ENCODE results near the gene INPP5D. TPM values are rescaled to one million over a fixed set of nuclear protein-coding genes. Genes with fewer than 3 reads are reported as not detected.
A peak's percentile ranks its signal among the peaks of the same experiment; 100 is the strongest.

Gene INPP5D
- total RNA-seq, 4 donors from 2014 or later: 6.5 to 18.7 (median 11.5) TPM

DNA sequence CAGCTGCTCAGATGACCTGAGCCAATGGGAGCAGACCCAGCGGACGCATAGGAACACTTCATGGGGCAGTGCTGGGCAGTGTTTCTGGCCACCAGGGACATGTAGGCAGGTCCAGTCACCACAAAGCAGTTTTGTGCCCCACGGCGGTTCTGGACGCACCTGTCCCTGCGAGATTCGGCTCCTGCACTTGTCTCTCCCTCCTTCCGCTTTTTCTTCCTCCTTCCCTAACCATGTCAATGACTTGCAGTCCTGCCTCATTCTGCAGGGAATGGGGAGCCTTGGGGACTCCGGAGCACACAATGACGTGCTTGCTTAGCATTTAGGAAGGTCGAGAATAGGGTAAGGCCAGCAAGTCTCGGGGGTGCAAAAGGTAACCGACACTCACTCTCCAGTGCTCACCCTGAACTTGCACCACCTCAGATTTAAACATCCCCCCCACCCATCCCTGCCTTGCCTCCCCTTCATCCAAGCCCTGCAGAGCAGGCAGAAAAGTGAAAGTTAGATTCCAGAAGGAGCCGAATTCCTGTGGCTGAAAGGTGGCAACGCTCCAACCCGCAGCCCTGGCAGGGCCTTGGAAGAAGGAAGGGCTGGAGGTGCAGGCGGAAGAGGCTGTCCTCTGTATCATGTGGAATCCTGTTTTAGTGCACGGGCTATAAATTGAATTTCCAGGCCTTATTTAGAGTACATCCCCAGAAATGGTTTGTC lies 150.9 kb downstream of the INPP5D start:
- TF ChIP-seq POLR2AphosphoS5 (IDR thresholded peaks at IDR 0.05) (no peak), EP300 (IDR thresholded peaks at IDR 0.05) (no peak), POLR2A (IDR thresholded peaks at IDR 0.05) (no peak)
- TF ChIP-seq, protein P1, sequence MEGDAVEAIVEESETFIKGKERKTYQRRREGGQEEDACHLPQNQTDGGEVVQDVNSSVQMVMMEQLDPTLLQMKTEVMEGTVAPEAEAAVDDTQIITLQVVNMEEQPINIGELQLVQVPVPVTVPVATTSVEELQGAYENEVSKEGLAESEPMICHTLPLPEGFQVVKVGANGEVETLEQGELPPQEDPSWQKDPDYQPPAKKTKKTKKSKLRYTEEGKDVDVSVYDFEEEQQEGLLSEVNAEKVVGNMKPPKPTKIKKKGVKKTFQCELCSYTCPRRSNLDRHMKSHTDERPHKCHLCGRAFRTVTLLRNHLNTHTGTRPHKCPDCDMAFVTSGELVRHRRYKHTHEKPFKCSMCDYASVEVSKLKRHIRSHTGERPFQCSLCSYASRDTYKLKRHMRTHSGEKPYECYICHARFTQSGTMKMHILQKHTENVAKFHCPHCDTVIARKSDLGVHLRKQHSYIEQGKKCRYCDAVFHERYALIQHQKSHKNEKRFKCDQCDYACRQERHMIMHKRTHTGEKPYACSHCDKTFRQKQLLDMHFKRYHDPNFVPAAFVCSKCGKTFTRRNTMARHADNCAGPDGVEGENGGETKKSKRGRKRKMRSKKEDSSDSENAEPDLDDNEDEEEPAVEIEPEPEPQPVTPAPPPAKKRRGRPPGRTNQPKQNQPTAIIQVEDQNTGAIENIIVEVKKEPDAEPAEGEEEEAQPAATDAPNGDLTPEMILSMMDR (IDR thresholded peaks at IDR 0.05): no peak
- DNase-seq (ENCODE audit: low spot score in 2 of 2): peak in 1 of 2 donors; percentile 84
- Histone ChIP-seq H3K27ac (no peak overlapping the region), H3K27me3 (no peaks in the 10 kb centered on the region), H3K4me3 (peak overlapping the region; percentile 15), H3K36me3 (no peaks in the 10 kb centered on the region), H3K4me1 (peaks cover 32% of the 10 kb centered on the region), H3K9me3 (no peaks in the 10 kb centered on the region)
- WGBS: 56% methylated on average over 18 of the region's 18 CpGs

DNA sequence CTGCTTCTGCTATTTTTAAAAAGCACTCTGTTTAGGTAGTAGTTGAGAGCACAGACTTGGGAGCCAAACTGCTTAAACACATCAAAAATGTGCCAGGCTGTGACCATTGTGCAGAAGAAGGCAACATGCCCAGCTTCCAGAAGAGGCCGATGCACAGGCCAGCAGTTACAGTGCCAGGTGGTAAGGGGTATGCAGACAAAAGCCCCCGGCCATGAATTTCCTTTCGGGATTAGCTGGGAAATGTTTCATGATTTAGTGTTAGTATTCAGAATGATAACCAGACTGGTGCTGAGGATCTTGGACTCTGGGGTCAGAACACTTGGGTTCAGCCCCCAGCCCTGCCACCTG lies 151.4 kb downstream of the INPP5D start:
- H3K36me3 ChIP-seq: no peaks in the 10 kb centered on the region
- no peak overlapping the region for H3K4me3 ChIP-seq
- no peaks in the 10 kb centered on the region for H3K9me3 ChIP-seq
- no peak for DNase-seq (ENCODE audit: low spot score in 2 of 2)
- 54% methylated on average over 3 of the region's 3 CpGs for WGBS
- TF ChIP-seq POLR2AphosphoS5 (IDR thresholded peaks at IDR 0.05): no peak
- TF ChIP-seq EP300 (IDR thresholded peaks at IDR 0.05): no peak
- TF ChIP-seq, protein P1 (IDR thresholded peaks at IDR 0.05): no peak
- no peak for TF ChIP-seq POLR2A (IDR thresholded peaks at IDR 0.05)
- H3K27me3 ChIP-seq: no peaks in the 10 kb centered on the region
- H3K27ac ChIP-seq: no peak overlapping the region
- peaks cover 32% of the 10 kb centered on the region for H3K4me1 ChIP-seq

DNA sequence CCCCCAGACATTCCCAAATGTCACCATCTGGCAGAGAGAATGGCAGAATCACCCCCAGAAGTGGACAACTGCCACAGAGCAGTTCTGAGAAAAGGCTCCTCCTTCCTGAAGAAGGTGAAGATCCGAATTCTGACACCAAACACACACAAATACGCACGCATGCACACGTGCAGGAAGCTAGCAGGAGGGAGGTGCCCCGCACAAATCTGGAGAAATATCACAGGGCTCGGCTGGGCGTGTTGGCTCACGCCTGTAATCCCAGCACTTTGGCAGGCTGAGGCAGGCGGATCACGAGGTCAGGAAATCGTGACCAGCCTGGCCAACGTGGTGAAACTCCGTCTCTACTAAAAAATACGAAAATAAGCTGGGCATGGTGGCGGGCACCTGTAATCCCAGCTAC lies 152.9 kb downstream of the INPP5D start:
- H3K9me3 ChIP-seq: no peaks in the 10 kb centered on the region
- no peak overlapping the region for H3K27ac ChIP-seq
- TF ChIP-seq, protein P1 (IDR thresholded peaks at IDR 0.05): no peak
- no peak for TF ChIP-seq POLR2A (IDR thresholded peaks at IDR 0.05)
- TF ChIP-seq POLR2AphosphoS5 (IDR thresholded peaks at IDR 0.05): no peak
- no peak for TF ChIP-seq EP300 (IDR thresholded peaks at IDR 0.05)
- no peaks in the 10 kb centered on the region for H3K27me3 ChIP-seq
- H3K36me3 ChIP-seq: no peaks in the 10 kb centered on the region
- H3K4me3 ChIP-seq: no peak overlapping the region
- DNase-seq (ENCODE audit: low spot score in 2 of 2): no peak
- 46% methylated on average over 15 of the region's 15 CpGs for WGBS
- peaks cover 32% of the 10 kb centered on the region for H3K4me1 ChIP-seq

DNA sequence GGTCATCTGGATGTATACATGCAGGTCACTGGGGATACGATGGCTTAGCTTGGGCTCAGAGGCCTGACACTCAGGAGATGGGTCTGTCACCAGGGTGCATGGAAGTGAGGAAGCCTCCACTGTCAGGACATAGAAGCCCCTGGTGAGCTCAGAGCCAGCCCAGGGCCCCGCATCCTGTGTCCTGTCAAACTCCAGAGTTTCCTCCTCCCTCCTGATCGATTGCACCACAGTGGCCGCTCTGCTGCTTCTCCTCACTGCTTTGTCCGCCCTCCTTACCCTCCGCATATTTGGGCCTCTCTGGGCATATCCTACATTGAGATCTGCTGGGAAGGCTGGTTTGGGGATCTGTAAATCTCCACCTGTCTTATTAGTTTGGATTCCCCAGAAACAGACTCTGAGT lies 153.8 kb downstream of the INPP5D start:
- no peak for TF ChIP-seq EP300 (IDR thresholded peaks at IDR 0.05)
- TF ChIP-seq, protein P1 (IDR thresholded peaks at IDR 0.05): no peak
- no peak for TF ChIP-seq POLR2AphosphoS5 (IDR thresholded peaks at IDR 0.05)
- no peak for TF ChIP-seq POLR2A (IDR thresholded peaks at IDR 0.05)

DNA sequence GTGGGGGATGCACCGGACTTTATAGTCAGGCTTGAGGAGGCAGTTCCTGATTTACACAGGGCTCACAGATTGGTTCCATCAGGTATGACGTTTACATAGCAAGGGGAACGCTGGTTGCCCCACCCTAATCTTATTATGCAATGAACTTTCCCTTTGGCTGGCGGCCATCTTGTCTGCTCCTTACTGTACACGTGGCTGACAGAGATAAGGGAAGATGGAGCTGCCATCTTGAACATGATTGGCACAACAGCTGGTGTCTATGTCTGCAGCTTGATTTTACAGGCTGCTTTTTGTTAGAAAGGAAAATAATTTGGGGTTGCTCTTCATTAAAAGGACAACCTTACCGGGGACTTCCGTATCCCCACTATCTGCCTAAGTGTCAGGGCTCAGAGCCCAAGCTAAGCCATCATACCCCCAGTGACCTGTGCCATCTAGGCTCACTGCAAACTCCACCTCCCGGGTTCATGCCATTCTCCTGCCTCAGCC lies 157.8 kb downstream of the INPP5D start:
- Histone ChIP-seq H3K27ac (no peak overlapping the region), H3K27me3 (no peaks in the 10 kb centered on the region), H3K4me3 (no peak overlapping the region), H3K9me3 (no peaks in the 10 kb centered on the region), H3K4me1 (peaks cover 2% of the 10 kb centered on the region), H3K36me3 (no peaks in the 10 kb centered on the region)
- TF ChIP-seq POLR2AphosphoS5 (IDR thresholded peaks at IDR 0.05): no peak
- TF ChIP-seq, protein P1 (IDR thresholded peaks at IDR 0.05): no peak
- no peak for TF ChIP-seq POLR2A (IDR thresholded peaks at IDR 0.05)
- TF ChIP-seq EP300 (IDR thresholded peaks at IDR 0.05): no peak
- whole genome bisulfite sequencing: 65% methylated on average over 8 of the region's 8 CpGs
- no peak for DNase-seq (ENCODE audit: low spot score in 2 of 2)

More for the DNA sequence above, 153.8 kb downstream of the INPP5D start:
- Histone ChIP-seq H3K9me3 (no peaks in the 10 kb centered on the region), H3K4me3 (no peak overlapping the region), H3K27me3 (no peaks in the 10 kb centered on the region), H3K27ac (no peak overlapping the region), H3K36me3 (no peaks in the 10 kb centered on the region), H3K4me1 (peaks cover 32% of the 10 kb centered on the region)
- no peak for DNase-seq (ENCODE audit: low spot score in 2 of 2)
- 94% methylated on average over 6 of the region's 6 CpGs for WGBS

Measured in suprapubic skin (tissue), 4 donors.